DND-41 (cell line): ENCODE measurements around the gene MYH9.

Source experiments
- ATAC-seq: fragments of 200-7000 bp; cut with Tn5 transposase; 3 replicates; pipeline ENCODE4 v1.9.1; 2021; ENCODE audit warnings: low read depth; ENCODE audit not compliant: insufficient read depth
- DNase-seq: peaks from one replicate; pipeline ENCODE4 v3.0.0-alpha.2; 2020
- H2AFZ ChIP-seq: 2 replicates; pipeline ENCODE4 v1.6.0; 2012; ENCODE audit warnings: low read depth, low read length
- H3K27ac ChIP-seq: 2 replicates; pipeline ENCODE4 v1.5.1; 2012; ENCODE audit warnings: low read length, inconsistent platforms
- H3K27me3 ChIP-seq: fragments of 200-600 bp; sonication (generic); 2 replicates; pipeline ENCODE4 v1.6.0; 2012; ENCODE audit warnings: low read length, mild to moderate bottlenecking, inconsistent platforms; ENCODE audit not compliant: insufficient read depth, poor library complexity
- H3K36me3 ChIP-seq: 2 replicates; pipeline ENCODE4 v1.5.1; 2012; ENCODE audit warnings: low read length, inconsistent platforms; ENCODE audit not compliant: insufficient read depth
- H3K4me1 ChIP-seq: 2 replicates; pipeline ENCODE4 v1.5.1; 2012; ENCODE audit warnings: mild to moderate bottlenecking, low read length; ENCODE audit not compliant: insufficient read depth
- H3K4me2 ChIP-seq: 2 replicates; pipeline ENCODE4 v1.6.0; 2012; ENCODE audit warnings: mild to moderate bottlenecking, moderate library complexity, low read length, inconsistent platforms; ENCODE audit not compliant: insufficient read depth
- H3K4me3 ChIP-seq, 2 experiments: fragments of 200-600 bp in 1 of 2; shearing (Covaris generic) in 1 of 2; 2 replicates each; pipeline ENCODE4 v1.5.1; 2012 to 2016; ENCODE audit warnings: inconsistent platforms in 2 of 2, low read length in 2 of 2, mild to moderate bottlenecking in 2 of 2, low read depth in 1 of 2, moderate library complexity in 1 of 2
- H3K79me2 ChIP-seq: 2 replicates; pipeline ENCODE4 v1.6.0; 2012; ENCODE audit warnings: low read length, inconsistent platforms; ENCODE audit not compliant: insufficient read depth
- H3K9ac ChIP-seq: 2 replicates; pipeline ENCODE4 v1.6.0; 2012; ENCODE audit warnings: low read depth, mild to moderate bottlenecking, inconsistent platforms, low read length, moderate library complexity
- H3K9me3 ChIP-seq: 2 replicates; pipeline ENCODE4 v1.5.1; 2012; ENCODE audit warnings: low read length, moderate library complexity, mild to moderate bottlenecking, inconsistent platforms; ENCODE audit not compliant: insufficient read depth, severe bottlenecking
- H4K20me1 ChIP-seq: 2 replicates; pipeline ENCODE4 v1.6.0; 2012; ENCODE audit warnings: low read length; ENCODE audit not compliant: insufficient read depth
- EZH2 ChIP-seq: IDR thresholded peaks from 3 replicates; pipeline ENCODE4 v1.6.1; 2012; ENCODE audit warnings: borderline replicate concordance, low read depth, mild to moderate bottlenecking, moderate library complexity, low read length, inconsistent platforms; ENCODE audit not compliant: severe bottlenecking
- TF ChIP-seq, protein P1 (sequence below): IDR thresholded peaks from 2 replicates; pipeline ENCODE4 v1.5.1; 2012; ENCODE audit warnings: borderline replicate concordance, low read length, moderate library complexity, mild to moderate bottlenecking; ENCODE audit not compliant: poor library complexity, severe bottlenecking; ENCODE audit errors: extremely low read depth

The MYH9 gene

DNA sequence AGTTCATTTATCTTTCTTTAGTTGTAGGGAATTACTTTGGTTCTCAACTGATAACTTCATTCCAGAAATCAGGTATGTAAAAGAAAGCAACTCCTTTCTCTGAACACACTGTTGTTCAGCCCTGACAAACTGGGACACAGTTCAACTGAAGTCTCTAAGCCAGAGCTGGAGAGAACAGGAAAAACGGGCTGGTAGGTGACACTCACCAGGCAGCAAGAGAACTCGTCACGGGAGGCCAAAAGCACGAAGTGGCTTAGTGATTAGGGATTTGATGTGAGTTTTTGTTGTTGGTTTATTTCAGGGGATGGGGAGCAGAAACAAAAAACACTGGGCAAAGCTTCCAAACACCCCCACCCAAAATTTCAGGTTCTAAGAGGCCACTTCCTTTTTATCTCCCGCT, 54.1 kb downstream of the MYH9 start:
- TF ChIP-seq, protein P1, sequence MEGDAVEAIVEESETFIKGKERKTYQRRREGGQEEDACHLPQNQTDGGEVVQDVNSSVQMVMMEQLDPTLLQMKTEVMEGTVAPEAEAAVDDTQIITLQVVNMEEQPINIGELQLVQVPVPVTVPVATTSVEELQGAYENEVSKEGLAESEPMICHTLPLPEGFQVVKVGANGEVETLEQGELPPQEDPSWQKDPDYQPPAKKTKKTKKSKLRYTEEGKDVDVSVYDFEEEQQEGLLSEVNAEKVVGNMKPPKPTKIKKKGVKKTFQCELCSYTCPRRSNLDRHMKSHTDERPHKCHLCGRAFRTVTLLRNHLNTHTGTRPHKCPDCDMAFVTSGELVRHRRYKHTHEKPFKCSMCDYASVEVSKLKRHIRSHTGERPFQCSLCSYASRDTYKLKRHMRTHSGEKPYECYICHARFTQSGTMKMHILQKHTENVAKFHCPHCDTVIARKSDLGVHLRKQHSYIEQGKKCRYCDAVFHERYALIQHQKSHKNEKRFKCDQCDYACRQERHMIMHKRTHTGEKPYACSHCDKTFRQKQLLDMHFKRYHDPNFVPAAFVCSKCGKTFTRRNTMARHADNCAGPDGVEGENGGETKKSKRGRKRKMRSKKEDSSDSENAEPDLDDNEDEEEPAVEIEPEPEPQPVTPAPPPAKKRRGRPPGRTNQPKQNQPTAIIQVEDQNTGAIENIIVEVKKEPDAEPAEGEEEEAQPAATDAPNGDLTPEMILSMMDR: no peak
- no peak for TF ChIP-seq EZH2
- Histone ChIP-seq H3K27ac (peak overlapping the region; percentile 91; the same call in 1 of the 2 replicates), H3K9me3 (no peaks in the 10 kb centered on the region), H3K4me2 (no peak overlapping the region), H4K20me1 (peaks cover 49% of the 10 kb centered on the region), H3K27me3 (no peaks in the 10 kb centered on the region), H3K79me2 (peaks cover 92% of the 10 kb centered on the region), H2AFZ (no peak overlapping the region), H3K4me1 (peaks cover 70% of the 10 kb centered on the region), H3K36me3 (peaks cover 89% of the 10 kb centered on the region), H3K9ac (no peak overlapping the region), H3K4me3 (no peak overlapping the region)
- ATAC-seq (no peak), DNase-seq (no peak)

DNA sequence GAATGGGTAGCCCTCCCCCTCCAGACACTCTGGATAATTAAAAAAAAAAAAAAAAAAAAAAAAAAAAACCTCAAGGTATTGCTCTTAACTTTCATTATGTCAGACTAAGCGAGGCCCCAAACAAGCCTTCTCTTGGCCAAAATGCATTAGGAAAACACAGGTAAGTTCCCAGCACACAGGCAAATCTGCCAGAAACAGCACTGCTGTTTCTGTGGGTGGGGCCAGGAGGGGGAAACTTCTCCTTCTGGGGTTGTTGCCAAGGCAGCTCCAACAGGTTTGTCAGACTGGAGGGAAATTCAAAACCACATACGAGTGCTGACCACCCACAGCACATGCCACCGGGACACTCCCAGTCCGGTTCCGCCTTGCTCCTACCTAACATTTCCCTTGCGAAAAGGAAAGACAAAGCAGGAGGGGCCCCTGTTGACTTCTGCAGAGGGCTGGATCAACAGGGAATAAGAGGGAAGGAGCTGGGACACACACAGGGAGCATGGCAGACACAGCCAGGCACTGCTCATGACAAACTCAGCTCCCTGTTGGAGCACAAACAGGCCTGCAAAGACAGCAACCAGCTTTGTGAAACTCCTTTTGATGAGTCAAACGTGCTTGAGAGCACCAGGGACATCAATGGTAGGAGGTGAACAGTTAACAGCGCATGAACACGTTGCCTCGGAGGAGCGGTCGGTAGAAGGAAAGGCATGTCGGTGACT, 55.0 kb downstream of the MYH9 start:
- no peak for TF ChIP-seq EZH2
- TF ChIP-seq, protein P1: no peak
- no peak for ATAC-seq
- DNase-seq: peak; percentile 21
- Histone ChIP-seq H3K79me2 (peaks cover 98% of the 10 kb centered on the region), H2AFZ (no peak overlapping the region), H3K9ac (peak overlapping the region; percentile 51), H3K4me3 (no peak overlapping the region), H3K27me3 (no peaks in the 10 kb centered on the region), H4K20me1 (peaks cover 57% of the 10 kb centered on the region), H3K9me3 (no peaks in the 10 kb centered on the region), H3K36me3 (peaks cover 90% of the 10 kb centered on the region), H3K4me1 (peaks cover 75% of the 10 kb centered on the region), H3K27ac (peak overlapping the region; percentile 91), H3K4me2 (peak overlapping the region; percentile 55)

DNA sequence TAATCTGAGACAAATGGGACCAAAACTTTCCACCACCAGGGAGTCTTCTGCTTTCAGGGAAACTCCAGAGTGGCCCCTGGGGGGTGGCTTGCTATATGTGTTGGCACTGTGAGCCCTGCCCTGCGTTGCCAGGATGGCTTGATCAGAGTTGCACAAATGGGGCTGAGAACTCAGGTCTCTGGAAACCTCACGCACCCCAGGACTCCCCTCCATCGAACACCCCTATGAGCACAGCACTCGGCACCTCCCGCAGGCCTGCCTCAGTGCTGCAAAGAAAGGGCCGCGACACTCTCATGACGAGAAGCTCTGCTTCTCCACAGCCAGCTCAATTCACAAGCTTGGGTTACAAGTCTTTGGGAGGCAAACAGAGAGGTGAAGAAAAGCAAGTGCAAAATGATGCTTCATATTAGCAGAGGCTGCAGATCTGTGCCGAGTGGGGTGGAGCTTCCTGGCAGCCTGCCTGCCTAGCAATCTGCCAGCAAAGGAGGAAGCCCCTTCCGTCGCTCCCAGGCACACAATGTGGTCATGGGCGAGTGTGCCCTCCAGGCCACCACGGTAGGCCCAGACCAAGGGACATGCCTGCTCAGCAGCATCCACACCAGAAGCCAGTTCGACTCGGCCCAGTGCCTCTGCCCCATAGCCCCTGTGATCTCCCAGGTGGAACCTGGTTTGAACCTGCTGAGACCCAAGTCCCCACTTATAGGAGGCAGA, 55.7 kb downstream of the MYH9 start:
- Histone ChIP-seq H4K20me1 (peaks cover 56% of the 10 kb centered on the region), H2AFZ (no peak overlapping the region; the same call in 1 of the 2 replicates), H3K9ac (peak overlapping the region; percentile 51), H3K4me1 (peaks cover 75% of the 10 kb centered on the region), H3K27me3 (no peaks in the 10 kb centered on the region), H3K79me2 (peaks cover 98% of the 10 kb centered on the region), H3K4me2 (peak overlapping the region; percentile 55), H3K4me3 (peak overlapping the region in 1 of 2 experiments; percentile 41; a peak in 2 of 4 replicates), H3K27ac (peak overlapping the region; percentile 91), H3K36me3 (peaks cover 90% of the 10 kb centered on the region), H3K9me3 (no peaks in the 10 kb centered on the region)
- ATAC-seq (peak; percentile 46), DNase-seq (peak; percentile 79)
- no peak for TF ChIP-seq EZH2
- TF ChIP-seq, protein P1: no peak
